GM21381 (cell line): Measurements from ENCODE around the gene VPS52.
"Not testable (repeated sequence)": the region's sequence is repeated elsewhere in the genome, so short reads cannot be mapped to it uniquely, and the experiment has no call there.

Experiments used
- ATAC-seq: cut with Tn5 transposase; IDR thresholded peaks from one replicate; pipeline ENCODE4 v1.9.1; 2021; ENCODE audit warnings: mild to moderate bottlenecking, moderate library complexity; ENCODE audit not compliant: unreplicated experiment

VPS52 gene

GRCh38 chr6:33251395-33252012 lies 20.2 kb downstream of the VPS52 start:
- no peak for ATAC-seq

GRCh38 chr6:33250731-33251130 lies 20.9 kb downstream of the VPS52 start:
- no peak for ATAC-seq

- ATAC-seq, result no peak
Observed at GRCh38 chr6:33249732-33250630, 21.7 kb downstream of the VPS52 start.

GRCh38 chr6:33248932-33249731 lies 22.5 kb downstream of the VPS52 start:
- ATAC-seq, result peak; percentile 87

- no peak for ATAC-seq
Observed at GRCh38 chr6:33248643-33248931, 23.1 kb downstream of the VPS52 start.

GRCh38 chr6:33247977-33248642 lies 23.6 kb downstream of the VPS52 start:
- ATAC-seq, result peak; percentile 33

GRCh38 chr6:33243476-33243875 lies 28.2 kb downstream of the VPS52 start:
- no peak for ATAC-seq

GRCh38 chr6:33241968-33242367 lies 29.7 kb downstream of the VPS52 start:
- no peak for ATAC-seq

- ATAC-seq, result no peak
Observed at GRCh38 chr6:33237741-33238140, 33.9 kb downstream of the VPS52 start.

GRCh38 chr6:33236852-33237251 lies 34.8 kb downstream of the VPS52 start:
- ATAC-seq, result no peak

- no peak for ATAC-seq
Observed at GRCh38 chr6:33236328-33236727, 35.3 kb downstream of the VPS52 start.

GRCh38 chr6:33235221-33235634 lies 36.4 kb downstream of the VPS52 start:
- no peak for ATAC-seq

- not testable (repeated sequence) for ATAC-seq
Observed at GRCh38 chr6:33226503-33227120, 45.1 kb downstream of the VPS52 start.

GRCh38 chr6:33217681-33218080 lies 54.0 kb downstream of the VPS52 start:
- no peak for ATAC-seq

GRCh38 chr6:33217246-33217645 lies 54.4 kb downstream of the VPS52 start:
- no peak for ATAC-seq

GRCh38 chr6:33216117-33216649 lies 55.5 kb downstream of the VPS52 start:
- no peak for ATAC-seq

GRCh38 chr6:33215271-33216116 lies 56.2 kb downstream of the VPS52 start:
- ATAC-seq, result no peak

GRCh38 chr6:33213989-33214335 lies 57.7 kb downstream of the VPS52 start:
- ATAC-seq, result no peak

GRCh38 chr6:33213166-33213988 lies 58.3 kb downstream of the VPS52 start:
- no peak for ATAC-seq
